PC-9 (cell line): ENCODE measurements around the gene PIK3R1.

Experiments used
- CTCF ChIP-seq: fragments of 200-600 bp; sonication (generic); conservative IDR thresholded peaks from 2 replicates; pipeline ENCODE4 v1.6.1; 2017; ENCODE audit warnings: mixed run types, antibody characterized with exemption, mild to moderate bottlenecking, moderate library complexity
- EZH2 ChIP-seq: fragments of 200-600 bp; sonication (generic); IDR thresholded peaks from 2 replicates; pipeline ENCODE4 v1.8.0; 2017; ENCODE audit warnings: antibody characterized with exemption, low read depth

GRCh38 chr5:68215208-68215897 lies at the start of gene PIK3R1:
- TF ChIP-seq CTCF: 0 out of 2 replicates have a peak, but pooled peaks have one; percentile 27
- TF ChIP-seq EZH2: no peak
